GM12878 (cell line): ENCODE data around the gene SMIM1. TPM values are rescaled to one million over a fixed set of nuclear protein-coding genes. Genes with fewer than 3 reads are reported as not detected.

Source experiments
- ATAC-seq: fragments of 200-7000 bp; cut with Tn5 transposase; 3 replicates; pipeline ENCODE4 v1.9.1; 2020; ENCODE audit warnings: mild to moderate bottlenecking, moderate library complexity
- BruUV-seq: library from RNA; stranded (reverse); fragments of 400-500 nt; replicated peaks from 2 replicates; lab custom pipeline; 2021; lab: Mats Ljungman, UMichigan
- CTCF ChIA-PET: fragments of 300-600 bp; sonication (Branson Sonifier 250); formaldehyde crosslinking; extraction: SDS; loops from one replicate; lab custom pipeline; 2021; ENCODE audit warnings: inconsistent platforms; lab: Yijun Ruan, JAX
- POLR2A ChIA-PET: fragments of 350-600 bp; formaldehyde crosslinking; extraction: SDS; loops from one replicate; lab custom pipeline; 2021; ENCODE audit warnings: inconsistent platforms; lab: Charles Lee
- RAD21 ChIA-PET: fragments of 300-600 bp; sonication (Branson Sonifier 250); formaldehyde crosslinking; loops from one replicate; lab custom pipeline; 2023; ENCODE audit warnings: antibody characterized with exemption; ENCODE audit not compliant: unreplicated experiment; lab: Charles Lee
- SMC1A ChIA-PET: fragments of 300-600 bp; sonication (Branson Sonifier 250); formaldehyde crosslinking; loops from one replicate; lab custom pipeline; 2023; ENCODE audit not compliant: unreplicated experiment, uncharacterized antibody; lab: Charles Lee
- DNase-seq: peaks from one replicate; pipeline ENCODE4 v3.0.0-alpha.2; 2011; ENCODE audit warnings: low read depth, low spot score
- FAIRE-seq: peaks from 3 replicates; lab custom pipeline; 2011; peaks lifted over from hg19 to GRCh38; lab: Jason Lieb, UNC
- H2AFZ ChIP-seq: 2 replicates; pipeline ENCODE4 v1.6.0; 2011; ENCODE audit warnings: low read depth, low read length, control low read depth; ENCODE audit not compliant: control insufficient read depth
- H3K27ac ChIP-seq: 2 replicates; pipeline ENCODE4 v1.5.1; 2011; ENCODE audit warnings: control low read depth; ENCODE audit not compliant: control insufficient read depth, insufficient read depth
- H3K27me3 ChIP-seq, 2 experiments: replicated peaks in 1 of 2; 2 replicates each; pipeline versions ENCODE4 v1.6.0 to v1.6.1; 2011; ENCODE audit warnings: low read length in 1 of 2; ENCODE audit not compliant: control insufficient read depth in 2 of 2, insufficient read depth in 2 of 2
- H3K36me3 ChIP-seq, 2 experiments: 2 replicates each; pipeline ENCODE4 v1.5.1; 2011; ENCODE audit warnings: low read length in 1 of 2; ENCODE audit not compliant: control insufficient read depth in 2 of 2, insufficient read depth in 2 of 2
- H3K4me1 ChIP-seq: 2 replicates; pipeline ENCODE4 v1.6.1; 2011; ENCODE audit warnings: mild to moderate bottlenecking, low read length, moderate library complexity, mixed read lengths; ENCODE audit not compliant: control insufficient read depth, insufficient read depth
- H3K4me2 ChIP-seq: 2 replicates; pipeline ENCODE4 v1.6.0; 2011; ENCODE audit warnings: control low read depth; ENCODE audit not compliant: control insufficient read depth, insufficient read depth
- H3K4me3 ChIP-seq: fragments of 200-600 bp; sonication (generic); 2 replicates; pipeline ENCODE4 v1.5.1; 2016
- H3K79me2 ChIP-seq: 2 replicates; pipeline ENCODE4 v1.6.0; 2011; ENCODE audit warnings: low read length; ENCODE audit not compliant: control insufficient read depth, insufficient read depth
- H3K9ac ChIP-seq: 2 replicates; pipeline ENCODE4 v1.8.0; 2011; ENCODE audit warnings: low read length, control low read depth, mixed read lengths; ENCODE audit not compliant: control insufficient read depth, insufficient read depth
- H3K9me3 ChIP-seq: replicated peaks from 3 replicates; pipeline ENCODE4 v1.5.1; 2011; ENCODE audit warnings: mild to moderate bottlenecking, low read length; ENCODE audit not compliant: control insufficient read depth, insufficient read depth
- H4K20me1 ChIP-seq: 2 replicates; pipeline ENCODE4 v1.6.0; 2011; ENCODE audit not compliant: control insufficient read depth, insufficient read depth
- ASH2L ChIP-seq: fragments of 300-600, 200-600 bp; sonication (generic); IDR thresholded peaks from 2 replicates; pipeline ENCODE4 v1.6.1; 2017; ENCODE audit warnings: low read depth, mild to moderate bottlenecking, borderline replicate concordance
- BHLHE40 ChIP-seq, 2 experiments: fragments of 450-650 bp in 1 of 2; IDR thresholded peaks; 2 replicates each; pipeline ENCODE4 v1.6.1; 2011 to 2017; ENCODE audit warnings: low read depth in 2 of 2, borderline replicate concordance in 1 of 2, improper control_type of control experiment in 1 of 2, low read length in 1 of 2, mild to moderate bottlenecking in 1 of 2
- CBFB ChIP-seq: IDR thresholded peaks from 2 replicates; pipeline ENCODE4 v1.6.1; 2016; ENCODE audit warnings: antibody characterized with exemption, low read depth
- CBX3 ChIP-seq: fragments of 200-600 bp; sonication (generic); IDR thresholded peaks from 2 replicates; pipeline ENCODE4 v1.6.1; 2016; ENCODE audit warnings: low read depth, borderline replicate concordance
- E2F8 ChIP-seq: fragments of 450-650 bp; IDR thresholded peaks from 2 replicates; pipeline ENCODE4 v1.6.1; 2018; ENCODE audit warnings: mild to moderate bottlenecking, low read depth, moderate library complexity; ENCODE audit not compliant: partially characterized antibody
- E4F1 ChIP-seq: fragments of 450-650 bp; IDR thresholded peaks from 2 replicates; pipeline ENCODE4 v1.6.1; 2018; ENCODE audit warnings: borderline replicate concordance, mild to moderate bottlenecking; ENCODE audit not compliant: partially characterized antibody
- IRF4 ChIP-seq: IDR thresholded peaks from 2 replicates; pipeline ENCODE4 v1.6.1; 2011; ENCODE audit warnings: low read depth, low read length
- KDM1A ChIP-seq: fragments of 200-600 bp; sonication (generic); IDR thresholded peaks from 2 replicates; pipeline ENCODE4 v1.6.1; 2016; ENCODE audit warnings: borderline replicate concordance
- PBX3 ChIP-seq: IDR thresholded peaks from 2 replicates; pipeline ENCODE4 v1.6.1; 2011; ENCODE audit warnings: mild to moderate bottlenecking, low read depth, low read length, moderate library complexity; ENCODE audit not compliant: insufficient replicate concordance
- RUNX3 ChIP-seq: IDR thresholded peaks from 2 replicates; pipeline ENCODE4 v1.6.1; 2012; ENCODE audit warnings: low read length, inconsistent platforms
- SMAD5 ChIP-seq: IDR thresholded peaks from 2 replicates; pipeline ENCODE4 v1.6.1; 2016; ENCODE audit warnings: antibody characterized with exemption, low read depth
- SP1 ChIP-seq: IDR thresholded peaks from one replicate; pipeline ENCODE4 v1.6.1; 2011; ENCODE audit warnings: low read depth, low read length
- TBL1XR1 ChIP-seq: IDR thresholded peaks from 2 replicates; pipeline ENCODE4 v1.6.1; 2012; ENCODE audit warnings: low read depth, low read length, improper control_type of control experiment
- ZBTB4 ChIP-seq: fragments of 450-650 bp; formaldehyde crosslinking; IDR thresholded peaks from 2 replicates; pipeline ENCODE4 v1.4.0; 2022; ENCODE audit warnings: mild to moderate bottlenecking, moderate library complexity
- ZNF274 ChIP-seq: IDR thresholded peaks from one replicate; pipeline ENCODE4 v1.8.0; 2011; ENCODE audit not compliant: insufficient read length, insufficient read depth
- WGBS: methylation state at CpG from one replicate; pipeline ENCODE4 v1.1.6; 2016; ENCODE audit warnings: low lambda C conversion rate; ENCODE audit not compliant: insufficient replicate concordance, insufficient coverage; ENCODE audit errors: missing lambda C conversion rate; 5-methylcytosine and 5-hydroxymethylcytosine counted together
- in situ Hi-C: fragments of 300-500 bp; cut with MboI; formaldehyde crosslinking; loops from 9 replicates; pipeline ENCODE4 v1.14.3; 2018; ENCODE audit warnings: mixed read lengths
- intact Hi-C: fragments of 100-400 bp; cut with micrococcal nuclease; formaldehyde crosslinking; loops from one replicate; pipeline ENCODE4 v1.14.2; 2022; ENCODE audit not compliant: unreplicated experiment
- polyA plus RNA-seq, 11 experiments: library from polyadenylated mRNA; depleted of rRNA in 4 of 11; unstranded in 6 of 11; stranded (reverse) in 5 of 11; fragments of >200 nt; fragmentation: Nextera tagmentation in 4 of 11; fragmentation: Illumina TruSeq in 1 of 11; extraction: Ambion mirVana in 4 of 11; extraction: Trizol in 1 of 11; gene quantifications; 1 replicate in 1 of 11; 2 replicates in 10 of 11; pipeline versions ENCODE4 v1.2.1 to v1.2.3, GENCODE V29; 2011 to 2016; ENCODE audit warnings: inconsistent platforms in 2 of 11, missing spikeins in 2 of 11, low read depth in 1 of 11
- total RNA-seq, 4 experiments: library from RNA; depleted of rRNA in 3 of 4; stranded (reverse); fragments of >200 nt in 3 of 4; fragmentation: Illumina TruSeq in 1 of 4; extraction: Trizol in 1 of 4; gene quantifications; 2 replicates each; pipeline versions ENCODE4 v1.2.1 to v1.2.3, GENCODE V29; 2013 to 2021

The SMIM1 gene
- total and polyA plus RNA-seq, 10 of the 15 experiments (the other 5 are each of a cell fraction or from before 2014, with no cell fraction given): 0.30 to 0.37 TPM; not detected in 8

GRCh38 chr1:3735027-3735681 is 37.4 kb upstream of the SMIM1 start:
- ATAC-seq (no peak), FAIRE-seq (no peak), DNase-seq (no peak)
- H3K36me3 ChIP-seq: peaks cover 0 to 23% of the 10 kb centered on the region in 2 experiments; a peak in 3 of 4 replicates
- no peaks in the 10 kb centered on the region for H4K20me1 ChIP-seq
- no peak overlapping the region for H3K4me2 ChIP-seq
- ChIA-PET RAD21 (no interaction called here), SMC1A (no interaction called here), POLR2A (no interaction called here), CTCF (interaction anchor here (1.5 kb wide), 1 partner anchor 11 kb away, joined by 5 read pairs; no protein-coding TSS in a partner anchor)
- intact Hi-C loops: no loop called here
- BruUV-seq: no TSS peak
- no peak overlapping the region for H3K4me3 ChIP-seq
- no peak overlapping the region for H3K27ac ChIP-seq
- no peaks in the 10 kb centered on the region for H3K27me3 ChIP-seq
- H3K79me2 ChIP-seq: no peaks in the 10 kb centered on the region
- no peak overlapping the region for H3K9ac ChIP-seq
- H2AFZ ChIP-seq: no peak overlapping the region
- no peaks in the 10 kb centered on the region for H3K9me3 ChIP-seq
- H3K4me1 ChIP-seq: no peaks in the 10 kb centered on the region
- WGBS: 93% methylated on average over 11 of the region's 12 CpGs
- in situ Hi-C loops: no loop called here
- no peak for TF ChIP-seq TBL1XR1
- TF ChIP-seq KDM1A: no peak
- no peak for TF ChIP-seq IRF4
- TF ChIP-seq CBFB: no peak
- no peak for TF ChIP-seq ZNF274
- TF ChIP-seq RUNX3: no peak
- TF ChIP-seq CBX3: no peak
- TF ChIP-seq ASH2L: no peak
- TF ChIP-seq ZBTB4 (CRISPR knock-in tag): no peak
- TF ChIP-seq E2F8: no peak
- no peak for TF ChIP-seq SMAD5
- no peak for TF ChIP-seq BHLHE40 (IDR thresholded peaks at IDR 0.05; ENCODE audit: borderline replicate concordance in 1 of 2, low read depth in 2 of 2, low read length in 1 of 2)
- TF ChIP-seq SP1: no peak
- TF ChIP-seq PBX3: no peak
- TF ChIP-seq E4F1: no peak
